ENCODE data around the gene FHAD1. TPM values are rescaled to one million over a fixed set of nuclear protein-coding genes. Genes with fewer than 3 reads are reported as not detected.

Gene FHAD1
- polyA plus RNA-seq, 3 donors: 0.67 to 0.69 TPM; not detected in 1

- Histone ChIP-seq H3K79me2 (ENCODE audit: insufficient read depth, low read length) (no peaks in the 10 kb centered on the region), H3K4me3 (replicated peaks in 1 of 3; ENCODE audit: low read depth in 2 of 3, low read length in 3 of 3) (no peak overlapping the region), H3K27ac (ENCODE audit: low read depth in 1 of 2, low read length in 2 of 2) (no peak overlapping the region), H3K36me3 (replicated peaks in 1 of 2; ENCODE audit: control insufficient read depth in 1 of 2, insufficient read depth in 2 of 2, low read length in 2 of 2) (no peaks in the 10 kb centered on the region), H3K9me3 (replicated peaks in 1 of 2; ENCODE audit: control insufficient read depth in 1 of 2, insufficient read depth in 1 of 2, low read length in 2 of 2) (no peaks in the 10 kb centered on the region), H2AFZ (ENCODE audit: insufficient read depth, low read depth, low read length, poor library complexity, severe bottlenecking) (no peak overlapping the region), H3K4me1 (ENCODE audit: control insufficient read depth in 1 of 2, insufficient read depth in 2 of 2, low read length in 2 of 2) (peaks cover 59 to 66% of the 10 kb centered on the region in 2 donors), H3K9ac (ENCODE audit: insufficient read depth, low read length, poor library complexity, severe bottlenecking) (no peak overlapping the region), H3K27me3 (ENCODE audit: control insufficient read depth in 2 of 2, insufficient read depth in 2 of 2, low read length in 2 of 2) (no peaks in the 10 kb centered on the region), H3K4me2 (replicated peaks; ENCODE audit: extremely low read depth, low read length, poor library complexity, severe bottlenecking) (no peak overlapping the region), H4K20me1 (ENCODE audit: insufficient read depth, low read length) (no peaks in the 10 kb centered on the region)
- peaks cover 0 to 5% (median 2%) of the 10 kb centered on the region in 7 donors for H3K9me3 Mint-ChIP-seq
- H3K27ac Mint-ChIP-seq: no peak overlapping the region
- peaks cover 61% of the 10 kb centered on the region for H3K4me1 Mint-ChIP-seq
- DNase-seq: no peak
- H3K4me3 Mint-ChIP-seq: no peak overlapping the region
- no peak for TF ChIP-seq CTCF (IDR thresholded peaks at IDR 0.05)
- intact Hi-C loops (cut with micrococcal nuclease): no loop called here
- WGBS (ENCODE audit: insufficient coverage): 89% methylated on average over 9 of the region's 17 CpGs
- H3K36me3 Mint-ChIP-seq: no peaks in the 10 kb centered on the region
- H3K27me3 Mint-ChIP-seq (ENCODE audit: low read depth in 3 of 3): peaks cover 0 to 8% (median 2%) of the 10 kb centered on the region in 3 donors
Observed at GRCh38 chr1:15226388-15227255, 20.4 kb upstream of the FHAD1 start.

GRCh38 chr1:15229707-15230131 is 17.3 kb upstream of the FHAD1 start:
- no peaks in the 10 kb centered on the region for H3K9me3 ChIP-seq (replicated peaks in 1 of 2; ENCODE audit: control insufficient read depth in 1 of 2, insufficient read depth in 1 of 2, low read length in 2 of 2)
- H3K9ac ChIP-seq (ENCODE audit: insufficient read depth, low read length, poor library complexity, severe bottlenecking): no peak overlapping the region
- Mint-ChIP-seq H3K9me3 (peaks cover 0 to 3% (median 2%) of the 10 kb centered on the region in 7 donors), H3K27ac (peak overlapping the region in 4 of 7 donors; percentile 42 to 91 (median 90)), H3K4me3 (no peak overlapping the region), H3K27me3 (ENCODE audit: low read depth in 3 of 3) (peaks cover 0 to 2% (median 2%) of the 10 kb centered on the region in 3 donors), H3K4me1 (peaks cover 54% of the 10 kb centered on the region), H3K36me3 (no peaks in the 10 kb centered on the region)
- H4K20me1 ChIP-seq (ENCODE audit: insufficient read depth, low read length): no peaks in the 10 kb centered on the region
- H3K4me1 ChIP-seq (ENCODE audit: control insufficient read depth in 1 of 2, insufficient read depth in 2 of 2, low read length in 2 of 2): peaks cover 50 to 64% of the 10 kb centered on the region in 2 donors
- peak overlapping the region in 1 of 2 donors; percentile 17 for H3K27ac ChIP-seq (ENCODE audit: low read depth in 1 of 2, low read length in 2 of 2)
- no peak for TF ChIP-seq CTCF (IDR thresholded peaks at IDR 0.05)
- intact Hi-C loops (cut with micrococcal nuclease): no loop called here
- no peaks in the 10 kb centered on the region for H3K27me3 ChIP-seq (ENCODE audit: control insufficient read depth in 2 of 2, insufficient read depth in 2 of 2, low read length in 2 of 2)
- H3K4me2 ChIP-seq (replicated peaks; ENCODE audit: extremely low read depth, low read length, poor library complexity, severe bottlenecking): no peak overlapping the region
- peak in 2 of 3 donors; percentile 24 to 38 for DNase-seq
- no CpG with 5 or more reads among the region's 4 CpGs for WGBS (ENCODE audit: insufficient coverage)
- no peak overlapping the region for H3K4me3 ChIP-seq (replicated peaks in 1 of 3; ENCODE audit: low read depth in 2 of 3, low read length in 3 of 3)
- H2AFZ ChIP-seq (ENCODE audit: insufficient read depth, low read depth, low read length, poor library complexity, severe bottlenecking): no peak overlapping the region
- H3K36me3 ChIP-seq (replicated peaks in 1 of 2; ENCODE audit: control insufficient read depth in 1 of 2, insufficient read depth in 2 of 2, low read length in 2 of 2): no peaks in the 10 kb centered on the region
- H3K79me2 ChIP-seq (ENCODE audit: insufficient read depth, low read length): no peaks in the 10 kb centered on the region
